ENCODE measurements around the gene SHISA2.

Gene SHISA2

DNA sequence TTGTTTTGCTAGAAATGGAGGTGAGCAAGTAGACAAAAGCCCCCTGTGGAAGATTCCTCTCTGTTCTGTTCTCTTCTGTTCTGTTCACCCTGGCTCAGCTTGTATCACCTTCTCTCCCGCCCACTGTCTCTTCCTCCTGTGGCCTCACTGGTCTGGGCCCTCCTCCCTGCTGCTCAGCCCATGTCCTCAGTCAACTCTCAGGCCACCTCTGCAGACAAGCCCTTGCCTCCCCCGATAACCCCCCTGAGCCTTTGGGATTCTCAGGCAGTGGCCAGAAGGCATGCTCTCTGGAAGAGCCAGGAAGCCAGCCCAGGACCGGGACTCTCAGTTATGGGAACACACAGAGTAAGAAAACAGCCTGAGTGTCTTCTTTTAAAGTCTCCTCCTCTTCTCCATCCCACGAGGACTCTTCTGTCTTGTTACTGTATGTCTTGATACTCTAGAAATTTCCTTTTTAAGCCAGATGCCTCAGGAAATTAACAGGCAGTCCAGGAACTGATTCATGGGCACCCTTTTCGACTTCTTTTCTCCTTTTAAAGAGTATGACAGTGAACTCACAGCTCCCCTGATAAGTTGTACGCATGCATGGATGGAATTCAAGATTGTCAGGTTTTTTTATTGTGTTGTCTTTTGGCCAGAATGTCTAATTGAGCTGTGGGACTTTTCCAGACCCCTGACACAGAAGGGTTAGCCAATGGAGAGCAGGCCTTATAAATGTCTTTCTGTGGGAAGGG is 33.7 kb downstream of the SHISA2 start:
- DNase-seq (ENCODE audit: low read depth), result no peak

DNA sequence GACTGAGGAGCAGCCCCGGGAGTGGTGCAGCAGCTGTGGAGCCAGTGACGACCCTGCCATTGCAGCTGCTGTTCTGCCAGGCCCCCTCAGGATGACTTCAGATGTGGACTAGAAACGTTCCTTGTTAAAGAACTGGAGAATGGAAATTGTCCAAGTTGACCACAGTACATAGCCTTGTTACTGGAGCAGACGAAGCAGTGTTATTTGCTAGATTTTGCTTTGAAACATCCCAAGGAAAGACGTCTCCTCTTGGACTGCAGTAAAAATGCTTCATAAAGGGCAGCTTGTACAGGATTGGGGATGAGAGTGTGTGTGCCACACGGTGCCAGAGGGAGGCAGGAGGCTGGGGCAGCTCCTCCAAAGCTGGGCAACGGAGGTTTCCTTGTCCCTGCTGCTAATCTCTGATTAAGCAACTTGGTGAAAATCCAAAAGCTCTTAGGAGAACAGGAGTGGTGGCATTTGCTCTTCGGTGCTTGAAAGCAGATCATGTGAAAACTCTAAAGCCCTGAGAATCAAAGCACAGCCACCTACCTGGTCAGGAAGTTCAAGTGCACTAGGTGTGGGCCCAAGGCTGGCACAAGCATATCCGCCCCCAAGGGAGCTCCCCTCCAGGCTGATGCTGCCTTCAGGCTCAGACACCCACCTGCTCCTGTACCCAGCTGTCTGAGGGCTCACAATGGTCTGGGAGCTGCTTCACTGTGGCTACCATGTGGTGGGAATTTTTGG is 34.5 kb downstream of the SHISA2 start:
- no peak for DNase-seq (ENCODE audit: low read depth)

DNA sequence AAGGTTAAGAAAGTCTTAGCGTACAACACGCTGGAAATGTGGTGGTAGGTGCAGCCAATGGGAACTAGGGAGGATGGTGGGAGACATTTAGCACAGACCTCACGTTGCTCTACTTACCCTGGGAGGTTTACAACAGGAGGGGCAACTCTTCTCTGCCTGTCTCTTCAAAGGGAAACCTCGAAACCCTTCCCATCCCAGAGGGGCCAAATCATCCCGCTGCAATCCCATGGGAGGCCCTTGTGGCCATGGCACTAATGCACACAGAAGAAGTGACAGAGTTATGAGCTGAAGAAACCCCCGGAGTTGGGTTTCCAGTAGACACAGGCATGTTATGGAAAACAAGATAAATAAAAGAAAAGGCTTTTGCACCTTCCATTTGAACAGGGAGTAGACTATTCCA is 35.6 kb downstream of the SHISA2 start:
- no peak for DNase-seq (ENCODE audit: low read depth)

DNA sequence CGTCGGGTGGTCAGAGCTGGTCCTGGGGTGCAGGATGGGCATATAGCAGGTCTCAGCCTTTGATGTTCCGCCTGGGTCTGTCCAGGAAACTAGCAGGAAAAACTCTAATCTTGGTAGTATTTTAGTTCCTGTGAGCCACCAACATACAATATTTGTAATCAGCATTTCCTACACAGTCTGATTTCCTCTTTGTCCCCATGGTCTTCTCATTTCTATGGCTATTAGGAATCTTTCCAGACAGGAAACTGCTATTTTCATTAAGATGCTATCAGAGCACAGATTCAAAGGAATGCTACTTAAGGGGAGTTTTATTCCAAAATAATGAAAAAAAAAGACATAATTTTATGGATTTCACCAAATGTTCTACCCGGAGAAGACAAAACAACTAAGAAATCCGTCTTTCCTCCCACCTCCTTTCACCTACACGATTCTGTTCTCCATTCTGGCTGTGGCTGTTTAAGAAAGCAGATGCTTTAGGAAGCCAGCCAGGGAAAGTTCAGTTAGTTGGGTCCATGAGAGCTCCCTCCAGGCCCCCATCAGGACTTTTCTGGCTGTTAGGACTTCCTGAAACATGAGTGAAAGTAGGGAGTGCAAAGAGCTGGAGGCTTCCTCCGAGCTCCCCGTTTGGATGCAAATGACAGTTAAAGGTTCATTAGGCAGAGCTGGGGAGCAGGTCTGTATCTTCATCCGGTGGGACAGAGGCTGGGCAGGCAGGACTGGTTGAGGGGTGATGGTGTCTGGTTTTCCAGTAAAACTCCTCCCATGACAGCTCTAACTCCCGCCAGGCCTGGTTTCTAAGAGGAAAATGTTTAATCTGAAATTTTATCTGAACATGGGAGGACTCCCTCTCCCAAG is 36.3 kb downstream of the SHISA2 start:
- DNase-seq (ENCODE audit: low read depth), result no peak

DNA sequence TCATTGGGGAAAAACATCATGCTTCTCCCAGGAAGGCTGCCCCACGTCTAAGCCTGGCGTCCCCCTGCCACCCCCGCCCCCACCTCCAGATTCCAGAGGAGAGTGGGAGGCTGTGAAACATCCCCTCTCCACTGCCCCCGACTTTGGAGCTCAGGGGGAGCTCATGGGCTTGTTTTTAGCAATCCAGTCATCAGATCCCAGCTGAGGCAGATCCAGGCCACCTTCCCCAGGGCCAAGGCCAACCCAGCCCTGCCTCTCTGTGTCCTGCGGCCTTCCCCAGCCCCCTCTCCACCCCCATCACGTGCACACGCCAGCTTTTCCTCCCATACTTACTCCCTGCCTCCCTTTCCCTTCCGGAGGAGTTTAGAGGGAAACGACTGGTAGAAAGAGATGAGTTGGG is 38.8 kb downstream of the SHISA2 start:
- no peak for DNase-seq (ENCODE audit: low read depth)

DNA sequence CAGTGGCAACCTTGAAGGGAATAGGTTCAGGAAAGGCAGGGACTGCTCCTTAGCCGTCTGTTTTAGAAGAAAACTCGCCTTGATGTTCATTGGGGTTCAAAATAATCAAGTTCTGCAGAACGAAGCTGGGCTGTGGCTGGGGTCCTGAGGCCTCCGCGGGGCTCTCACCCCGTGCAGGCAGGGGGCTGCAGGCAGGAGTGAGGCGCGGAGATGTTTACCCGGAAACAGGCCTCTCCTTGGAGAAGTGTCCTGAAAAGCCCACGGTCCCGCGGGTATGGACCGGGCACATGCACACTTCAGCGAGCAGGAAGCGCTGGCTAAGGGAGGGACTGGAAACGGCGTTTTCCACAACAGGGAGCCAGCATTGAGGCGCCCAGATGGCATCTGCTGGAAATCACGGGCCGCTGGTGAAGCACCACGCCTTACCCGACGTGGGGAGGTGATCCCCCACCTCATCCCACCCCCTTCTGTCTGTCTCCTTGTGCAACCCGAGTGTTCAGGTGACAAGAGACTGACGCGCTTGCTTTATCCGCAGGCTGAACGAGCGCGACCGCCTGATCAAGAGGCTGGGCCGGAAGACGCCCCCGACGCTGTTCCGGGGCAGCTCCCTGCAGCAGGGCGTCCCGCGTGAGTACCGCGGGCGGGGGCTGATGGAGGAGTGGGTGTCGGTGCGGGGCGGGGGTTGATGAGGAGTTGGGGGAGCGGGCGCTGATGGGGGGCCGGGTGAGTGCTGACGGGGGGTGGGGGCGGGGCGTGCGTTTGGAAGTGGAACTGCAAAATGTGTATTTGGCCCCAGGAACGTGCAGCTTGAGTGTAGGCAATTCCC is 39.6 kb downstream of the SHISA2 start:
- no peak for DNase-seq (ENCODE audit: low read depth)

DNA sequence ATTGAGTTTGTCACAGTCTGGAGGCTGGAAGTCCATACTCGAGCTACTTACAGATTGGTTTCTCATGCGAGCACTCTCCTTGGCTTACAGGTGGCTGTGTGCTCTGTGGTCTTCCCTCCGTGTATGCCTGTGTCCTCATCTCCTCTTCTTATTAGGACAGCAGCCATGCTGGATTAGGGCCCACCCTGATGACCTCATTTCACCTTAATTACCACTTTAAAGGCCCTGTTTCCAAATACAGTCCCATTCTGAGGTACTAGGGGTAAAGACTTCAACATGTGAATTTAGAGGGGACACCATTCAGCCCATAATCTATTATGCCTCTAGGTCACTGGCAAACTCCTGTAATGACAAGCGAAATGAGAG is 40.6 kb downstream of the SHISA2 start:
- DNase-seq (ENCODE audit: low read depth), result no peak

DNA sequence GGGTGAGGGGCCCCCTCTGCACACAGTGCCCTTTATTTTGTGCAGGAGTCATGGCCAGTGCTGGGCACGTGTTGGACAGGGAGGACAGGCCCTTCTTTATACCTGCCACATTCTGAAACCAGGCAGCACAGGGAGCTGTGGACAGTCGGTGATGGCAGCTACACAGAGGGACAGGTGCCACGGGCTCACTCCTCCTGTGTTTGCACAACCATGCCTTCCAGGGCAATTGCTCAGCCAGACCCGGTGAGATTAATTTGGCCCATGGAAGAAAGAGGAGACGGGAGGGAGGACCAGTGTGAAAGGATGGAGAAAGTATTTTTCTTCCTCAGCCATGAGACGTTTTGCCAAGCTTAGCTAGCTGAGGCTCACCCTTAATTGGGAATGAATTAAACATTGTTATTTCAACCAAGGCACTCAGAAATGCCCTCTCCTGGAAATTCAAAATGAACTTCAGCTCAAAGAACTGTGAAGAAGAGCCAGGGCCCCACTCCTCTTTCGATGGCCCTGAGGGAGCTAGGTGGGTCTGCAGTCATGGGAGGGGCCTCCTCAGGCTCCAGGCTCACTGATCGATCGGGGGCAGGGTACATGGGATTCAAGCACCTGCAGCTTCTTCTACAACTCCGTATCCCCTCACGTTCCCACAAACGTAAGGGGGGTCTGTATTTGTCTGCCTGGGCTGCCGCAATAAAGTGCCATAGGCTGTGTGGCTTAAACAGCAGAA is 41.2 kb downstream of the SHISA2 start:
- no peak for DNase-seq (ENCODE audit: low read depth)

DNA sequence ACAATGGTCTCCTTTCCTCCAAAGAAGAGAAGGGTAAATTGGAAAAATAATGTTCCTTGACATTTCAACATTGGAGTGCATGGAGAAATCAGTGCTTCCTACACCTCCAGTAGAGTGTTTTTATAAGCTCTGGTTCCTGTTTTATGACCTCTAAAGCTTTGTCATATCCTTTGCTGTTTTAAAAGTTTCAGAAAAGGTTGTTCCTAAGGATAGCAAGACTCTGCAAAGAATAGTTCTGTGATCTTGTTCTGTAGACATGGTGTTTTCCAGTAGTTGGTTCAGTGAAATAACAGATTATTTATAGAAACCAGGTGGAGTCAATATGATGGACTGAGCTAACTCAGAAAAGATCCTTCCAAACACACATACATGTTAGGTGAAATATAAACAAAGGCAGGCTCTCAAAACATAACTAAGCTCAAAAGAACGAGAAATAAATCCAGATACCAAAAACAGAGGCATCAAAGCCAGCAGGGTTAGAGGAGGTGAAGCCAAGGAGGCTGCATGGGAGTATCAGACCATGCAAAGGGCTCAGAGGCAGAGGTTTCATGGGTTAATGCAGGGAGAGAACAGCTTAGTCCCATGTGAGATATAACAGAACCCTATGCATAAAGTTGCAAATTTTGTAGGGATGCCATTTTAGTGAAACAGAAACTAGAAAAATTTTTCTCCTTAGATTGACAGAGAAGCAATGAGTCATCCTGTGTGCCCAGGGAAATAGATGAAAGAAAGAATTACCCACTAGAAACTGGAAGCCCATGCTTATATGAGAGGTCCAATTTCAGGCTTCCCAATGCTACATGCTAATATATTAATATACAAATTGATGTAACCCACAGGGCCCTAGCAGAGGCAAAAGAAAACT is 44.3 kb downstream of the SHISA2 start:
- DNase-seq (ENCODE audit: low read depth), result no peak
